DOHH2 (cell line): Measurements from ENCODE around the gene ING4.

ENCODE experiments used
- CTCF ChIP-seq: fragments of 200-600 bp; sonication (generic); IDR thresholded peaks from one replicate; pipeline ENCODE4 v1.5.1; 2014; ENCODE audit warnings: antibody characterized with exemption, mild to moderate bottlenecking, low read depth, low read length; ENCODE audit not compliant: poor library complexity, severe bottlenecking
- EZH2phosphoT487 ChIP-seq: fragments of 200-600 bp; sonication (generic); IDR thresholded peaks from 2 replicates; pipeline ENCODE4 v1.6.1; 2017; ENCODE audit warnings: borderline replicate concordance, mild to moderate bottlenecking, antibody characterized with exemption, low read length, moderate library complexity, mixed read lengths

GRCh38 chr12:6662602-6662905, 365 bp downstream of the ING4 start:
- TF ChIP-seq CTCF (no peak), EZH2phosphoT487 (no peak)
